T-helper 17 cell (primary cell): ENCODE results near the gene MIB2. TPM values are rescaled to one million over a fixed set of nuclear protein-coding genes. Genes with fewer than 3 reads are reported as not detected.
"Not testable (repeated sequence)": the region's sequence is repeated elsewhere in the genome, so short reads cannot be mapped to it uniquely, and the experiment has no call there.

ENCODE experiments used
- ATAC-seq: fragments of 150-1000 bp; cut with Tn5 transposase; 2 replicates; pipeline ENCODE4 v1.10.0; 2021; ENCODE audit warnings: mild to moderate bottlenecking, moderate library complexity
- DNase-seq, 3 donors: peaks; one replicate each; pipeline versions ENCODE4 v3.0.0 to v3.0.0-alpha.2; 2020 to 2021
- H3K9me3 ChIP-seq: one replicate; pipeline ENCODE4 v1.7.0; 2013; ENCODE audit warnings: low read length, mild to moderate bottlenecking; ENCODE audit not compliant: control insufficient read depth, poor library complexity, severe bottlenecking
- H3K27ac Mint-ChIP-seq: one replicate; pipeline ENCODE4 v1.8.0; 2022; ENCODE audit warnings: mild to moderate bottlenecking, moderate library complexity, mixed read lengths
- H3K27me3 Mint-ChIP-seq: one replicate; pipeline ENCODE4 v1.8.0; 2022; ENCODE audit warnings: mixed read lengths
- H3K36me3 Mint-ChIP-seq: one replicate; pipeline ENCODE4 v1.8.0; 2022; ENCODE audit warnings: low read depth, mixed read lengths
- H3K4me1 Mint-ChIP-seq: one replicate; pipeline ENCODE4 v1.8.0; 2022; ENCODE audit warnings: mild to moderate bottlenecking, mixed read lengths
- H3K4me3 Mint-ChIP-seq: one replicate; pipeline ENCODE4 v1.8.0; 2022; ENCODE audit warnings: mild to moderate bottlenecking, moderate library complexity, mixed read lengths
- total RNA-seq, 4 donors: library from RNA in 2 of 4; stranded (reverse) in 2 of 4; gene quantifications; one replicate each; pipeline ENCODE4 v1.2.3 and lab custom pipeline; 2022 to 2026

MIB2 gene
- total RNA-seq, 2 donors from 2014 or later, result 42.0 to 50.0 TPM

GRCh38 chr1:1630191-1630964 is 15.1 kb downstream of the MIB2 start:
- H3K27ac Mint-ChIP-seq, result peak overlapping the region; percentile 41
- peak; percentile 92 to 95 (median 94) for DNase-seq
- peaks cover 5% of the 10 kb centered on the region for H3K4me1 Mint-ChIP-seq
- H3K4me3 Mint-ChIP-seq, result peak overlapping the region; percentile 86
- no peaks in the 10 kb centered on the region for H3K36me3 Mint-ChIP-seq
- peak; percentile 81 for ATAC-seq
- no peaks in the 10 kb centered on the region for H3K27me3 Mint-ChIP-seq
- H3K9me3 ChIP-seq, result no peaks in the 10 kb centered on the region

- Mint-ChIP-seq H3K36me3 (no peaks in the 10 kb centered on the region), H3K27ac (no peak overlapping the region), H3K4me1 (peaks cover 2% of the 10 kb centered on the region), H3K27me3 (no peaks in the 10 kb centered on the region), H3K4me3 (peak overlapping the region; percentile 86)
- H3K9me3 ChIP-seq, result no peaks in the 10 kb centered on the region
- DNase-seq (no peak), ATAC-seq (no peak)
These were observed 15.9 kb downstream of the MIB2 start for GRCh38 chr1:1630965-1631781.

- DNase-seq, result no peak
- Mint-ChIP-seq H3K36me3 (no peaks in the 10 kb centered on the region), H3K4me1 (peaks cover 2% of the 10 kb centered on the region), H3K4me3 (peak within 1 kb of the TSS; percentile 86), H3K27ac (no peak within 1 kb of the TSS), H3K27me3 (no peaks in the 10 kb centered on the region)
- ATAC-seq, result no peak
- no peaks in the 10 kb centered on the region for H3K9me3 ChIP-seq
These were observed 16.6 kb downstream of the MIB2 start, which contains the start of gene MMP23B for GRCh38 chr1:1631782-1632420. Gene MMP23B (plus strand): TSS chr1:1632173. CDS start chr1:1632219, 46 bp downstream.

DNA sequence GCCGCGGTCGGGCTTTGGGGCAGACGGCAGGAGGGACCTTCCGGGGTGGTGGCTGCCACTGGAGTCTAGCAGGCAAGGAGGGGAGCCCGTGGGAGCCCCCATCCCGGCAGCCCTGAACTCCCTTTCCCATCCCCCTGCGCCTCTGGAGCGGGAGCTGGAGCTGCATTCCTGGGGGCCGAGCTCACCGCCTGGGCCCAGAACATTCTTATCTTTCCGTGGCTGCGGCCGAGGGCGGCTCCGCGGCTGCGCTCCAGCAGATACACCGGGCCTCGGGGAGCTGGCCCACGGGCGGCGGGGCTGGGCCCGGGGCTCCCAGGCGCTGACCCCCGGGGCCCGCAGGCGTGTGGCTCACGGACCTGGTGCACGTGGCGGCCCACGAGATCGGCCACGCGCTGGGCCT is 18.1 kb downstream of the MIB2 start:
- H3K9me3 ChIP-seq, DNase-seq, H3K4me1 Mint-ChIP-seq, H3K27me3 Mint-ChIP-seq, ATAC-seq, H3K4me3 Mint-ChIP-seq, H3K27ac Mint-ChIP-seq, H3K36me3 Mint-ChIP-seq: not testable (repeated sequence)

DNA sequence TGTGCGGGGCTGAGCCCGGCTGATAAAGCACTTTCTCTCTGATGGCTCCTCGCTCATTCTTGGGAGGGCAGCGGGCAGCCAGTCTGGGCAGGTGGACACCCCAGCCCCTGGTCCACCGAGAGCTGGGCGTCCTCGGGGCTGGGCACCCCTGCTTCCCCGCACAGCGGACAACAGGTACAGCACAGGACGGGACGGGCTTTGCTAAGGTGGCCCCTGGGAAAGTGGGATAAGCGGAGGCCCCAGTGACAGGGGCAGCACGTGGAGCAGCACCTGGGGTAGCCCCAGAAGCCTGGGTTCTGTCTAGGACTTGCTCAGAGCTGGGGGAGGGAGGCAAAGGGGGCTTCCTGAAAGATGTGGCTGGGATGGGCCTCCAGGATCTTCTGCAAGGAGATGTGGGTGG is 19.3 kb downstream of the MIB2 start:
- not testable (repeated sequence) for H3K27me3 Mint-ChIP-seq, ATAC-seq, H3K36me3 Mint-ChIP-seq, H3K27ac Mint-ChIP-seq, DNase-seq, H3K4me1 Mint-ChIP-seq, H3K9me3 ChIP-seq, H3K4me3 Mint-ChIP-seq

GRCh38 chr1:1636621-1637478 is 21.6 kb downstream of the MIB2 start:
- ATAC-seq, H3K9me3 ChIP-seq, H3K4me1 Mint-ChIP-seq, H3K36me3 Mint-ChIP-seq, H3K4me3 Mint-ChIP-seq, H3K27me3 Mint-ChIP-seq, H3K27ac Mint-ChIP-seq: not testable (repeated sequence)
- DNase-seq, result peak in 1 of 3 donors; percentile 1

- H3K27ac Mint-ChIP-seq, H3K4me1 Mint-ChIP-seq, H3K36me3 Mint-ChIP-seq, DNase-seq, H3K9me3 ChIP-seq, H3K27me3 Mint-ChIP-seq, H3K4me3 Mint-ChIP-seq, ATAC-seq: not testable (repeated sequence)
These were observed 22.2 kb downstream of the MIB2 start for GRCh38 chr1:1637479-1637875.

DNA sequence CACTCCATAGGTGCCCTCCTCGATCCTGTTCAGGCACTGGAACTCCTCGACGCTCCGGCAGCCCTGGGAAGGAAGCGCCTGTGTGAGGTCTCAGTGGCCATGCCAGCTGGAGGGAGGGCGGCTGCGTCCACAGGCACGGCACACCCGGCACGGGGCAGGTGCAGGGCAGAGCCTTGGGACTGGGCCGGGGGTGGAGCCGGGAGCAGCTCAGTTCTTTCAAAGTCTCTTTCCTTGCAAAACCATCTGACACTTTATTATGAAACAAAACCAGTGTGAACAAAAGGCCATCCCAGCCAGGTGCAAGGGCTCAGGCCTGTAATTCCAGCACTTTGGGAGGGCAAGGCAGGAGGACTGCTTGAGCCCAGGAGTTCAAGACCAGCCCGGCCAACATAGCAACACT is 23.2 kb downstream of the MIB2 start:
- ATAC-seq, DNase-seq, H3K9me3 ChIP-seq, H3K36me3 Mint-ChIP-seq, H3K4me1 Mint-ChIP-seq, H3K27me3 Mint-ChIP-seq, H3K4me3 Mint-ChIP-seq, H3K27ac Mint-ChIP-seq: not testable (repeated sequence)

GRCh38 chr1:1639368-1639767 is 24.1 kb downstream of the MIB2 start:
- H3K36me3 Mint-ChIP-seq, H3K4me1 Mint-ChIP-seq, H3K4me3 Mint-ChIP-seq, ATAC-seq, H3K27me3 Mint-ChIP-seq, H3K27ac Mint-ChIP-seq, DNase-seq, H3K9me3 ChIP-seq: not testable (repeated sequence)

GRCh38 chr1:1640081-1640480 is 24.8 kb downstream of the MIB2 start:
- not testable (repeated sequence) for H3K27ac Mint-ChIP-seq, H3K36me3 Mint-ChIP-seq, H3K4me1 Mint-ChIP-seq, H3K4me3 Mint-ChIP-seq, H3K27me3 Mint-ChIP-seq, DNase-seq, ATAC-seq, H3K9me3 ChIP-seq

- H3K27me3 Mint-ChIP-seq, result not testable (repeated sequence)
These were observed 25.6 kb downstream of the MIB2 start for GRCh38 chr1:1640711-1641461.

GRCh38 chr1:1646326-1646725 is 31.0 kb downstream of the MIB2 start:
- not testable (repeated sequence) for H3K27ac Mint-ChIP-seq, H3K4me1 Mint-ChIP-seq, ATAC-seq, DNase-seq, H3K36me3 Mint-ChIP-seq, H3K9me3 ChIP-seq, H3K27me3 Mint-ChIP-seq, H3K4me3 Mint-ChIP-seq

More at GRCh38 chr1:1640711-1641461, 25.6 kb downstream of the MIB2 start:
- H3K36me3 Mint-ChIP-seq, H3K4me3 Mint-ChIP-seq, ATAC-seq, H3K4me1 Mint-ChIP-seq, H3K27ac Mint-ChIP-seq, DNase-seq, H3K9me3 ChIP-seq: not testable (repeated sequence)
